H1 (cell line): Measurements from ENCODE around the gene PHYHD1. TPM values are rescaled to one million over a fixed set of nuclear protein-coding genes. Genes with fewer than 3 reads are reported as not detected.

Source experiments
- BCL11A ChIP-seq, 2 experiments: IDR thresholded peaks; one replicate each; pipeline ENCODE4 v1.6.1; 2011; ENCODE audit warnings: low read depth in 2 of 2, low read length in 2 of 2, mild to moderate bottlenecking in 2 of 2
- CBX8 ChIP-seq: fragments of 300-800, 300-1000 bp; sonication (generic); IDR thresholded peaks from 2 replicates; pipeline ENCODE4 v1.7.1; 2016; ENCODE audit warnings: low read depth, low read length, borderline replicate concordance
- CEBPB ChIP-seq: IDR thresholded peaks from 2 replicates; pipeline ENCODE4 v1.6.1; 2012; ENCODE audit warnings: low read depth, low read length
- CHD1 ChIP-seq: IDR thresholded peaks from 2 replicates; pipeline ENCODE4 v1.6.1; 2012; ENCODE audit warnings: low read depth, low read length, improper control_type of control experiment
- EGR1 ChIP-seq: IDR thresholded peaks from 2 replicates; pipeline ENCODE4 v1.6.1; 2011; ENCODE audit warnings: low read depth, low read length, borderline replicate concordance
- EP300 ChIP-seq, 2 experiments: IDR thresholded peaks; 1 replicate in 1 of 2; 2 replicates in 1 of 2; pipeline ENCODE4 v1.6.1; 2011 to 2012; ENCODE audit warnings: low read depth in 2 of 2, low read length in 2 of 2, mild to moderate bottlenecking in 2 of 2, borderline replicate concordance in 1 of 2, inconsistent platforms in 1 of 2, moderate library complexity in 1 of 2
- HDAC2 ChIP-seq, 2 experiments: fragments of 300-600 bp in 1 of 2; sonication (generic) in 1 of 2; IDR thresholded peaks; 2 replicates each; pipeline ENCODE4 v1.6.1; 2011 to 2012; ENCODE audit warnings: low read depth in 2 of 2, low read length in 2 of 2, mild to moderate bottlenecking in 2 of 2, moderate library complexity in 2 of 2, borderline replicate concordance in 1 of 2, inconsistent platforms in 1 of 2
- HDAC6 ChIP-seq: IDR thresholded peaks from one replicate; pipeline ENCODE4 v1.7.1; 2012; ENCODE audit warnings: low read depth, mild to moderate bottlenecking, inconsistent platforms, low read length, moderate library complexity
- KDM5A ChIP-seq: fragments of 200-600 bp; IDR thresholded peaks from 2 replicates; pipeline ENCODE4 v1.7.1; 2012; ENCODE audit warnings: mild to moderate bottlenecking, low read length, inconsistent platforms, mixed read lengths
- SP4 ChIP-seq: IDR thresholded peaks from 2 replicates; pipeline ENCODE4 v1.6.1; 2012; ENCODE audit warnings: low read length, inconsistent platforms
- TAF7 ChIP-seq: optimal IDR thresholded peaks from 2 replicates; pipeline ENCODE3; 2011; ENCODE audit warnings: low read depth, mild to moderate bottlenecking, inconsistent platforms, low read length, moderate library complexity, borderline replicate concordance
- TBP ChIP-seq: IDR thresholded peaks from 2 replicates; pipeline ENCODE4 v1.6.1; 2011; ENCODE audit warnings: low read depth, low read length, improper control_type of control experiment
- TCF12 ChIP-seq: IDR thresholded peaks from 2 replicates; pipeline ENCODE4 v1.6.1; 2011; ENCODE audit warnings: low read depth, mild to moderate bottlenecking, low read length
- TEAD4 ChIP-seq: IDR thresholded peaks from 2 replicates; pipeline ENCODE4 v1.6.1; 2012; ENCODE audit warnings: low read depth, low read length, inconsistent platforms, mixed read lengths
- YY1 ChIP-seq: IDR thresholded peaks from 2 replicates; pipeline ENCODE4 v1.6.1; 2011; ENCODE audit warnings: low read depth, mild to moderate bottlenecking, low read length
- polyA plus RNA-seq, 7 experiments: library from polyadenylated mRNA; depleted of rRNA in 3 of 7; stranded (reverse) in 5 of 7; unstranded in 2 of 7; fragments of >200 nt in 5 of 7; fragments of 200-250 nt in 2 of 7; gene quantifications; 1 replicate in 5 of 7; 2 replicates in 1 of 7; 4 replicates in 1 of 7; pipeline versions ENCODE4 v1.2.1 to v1.2.3, GENCODE V29; 2011 to 2013; ENCODE audit warnings: missing spikeins in 2 of 7, mixed read lengths in 2 of 7
- total RNA-seq: library from RNA; stranded (reverse); fragmentation: NEBNext Ultra II Directional; extraction: Animal tissue kit (Norgen Biotek cat#: 25700); gene quantifications from 2 replicates; pipeline ENCODE4 v1.2.1, GENCODE V29; 2021
- TF ChIP-seq, protein P1 (sequence below): IDR thresholded peaks from 2 replicates; pipeline ENCODE4 v1.6.1; 2012; ENCODE audit warnings: inconsistent platforms
- TF ChIP-seq, protein P2 (sequence below): IDR thresholded peaks from 2 replicates; pipeline ENCODE4 v1.6.1; 2012; ENCODE audit warnings: low read length, inconsistent platforms

Gene PHYHD1
- total and polyA plus RNA-seq, 2 of the 8 experiments (the other 6 are each of a cell fraction or from before 2014, with no cell fraction given): 14.1 to 25.6 TPM

DNA sequence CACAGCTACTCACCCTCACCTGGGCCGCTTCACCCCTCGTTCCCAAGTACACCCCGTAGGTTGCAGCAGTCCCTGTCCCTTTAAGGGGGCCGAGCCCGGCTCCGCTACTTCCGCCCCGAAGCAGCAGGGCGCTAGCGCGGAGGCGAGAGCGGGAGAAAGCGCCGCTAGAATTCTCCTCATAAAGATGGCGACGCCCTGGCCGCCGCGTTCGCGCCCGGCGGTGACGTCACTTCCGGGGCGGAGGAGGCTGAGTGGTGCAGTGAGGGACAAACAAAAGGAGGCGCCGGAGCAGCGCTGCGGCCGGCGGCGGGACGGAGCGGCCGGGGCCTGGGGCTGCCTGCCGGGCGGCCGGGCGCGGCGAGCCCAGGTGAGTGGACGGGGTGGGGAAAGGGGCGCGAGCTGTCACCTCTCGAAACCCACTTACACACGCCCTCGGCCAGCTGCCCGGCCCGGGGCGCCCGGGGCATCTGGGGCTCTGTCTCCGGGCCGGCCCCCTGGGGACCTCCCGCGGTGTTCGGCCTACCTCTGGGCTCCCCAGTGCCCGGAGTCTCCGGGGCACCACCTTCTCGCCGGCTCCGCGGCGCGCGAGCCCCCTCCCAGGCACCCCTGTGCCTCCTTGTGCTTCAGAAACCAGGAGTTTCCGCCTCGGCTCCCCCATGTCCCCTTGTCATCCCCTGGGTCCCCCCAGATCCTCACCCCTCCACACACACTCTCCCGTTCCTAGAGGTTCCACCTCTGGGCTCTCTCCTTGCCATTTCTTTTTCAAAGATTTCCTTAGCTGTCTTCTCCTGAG, 38.7 kb upstream of the PHYHD1 start, which contains the start of the genes KYAT1 and LRRC8A (continued):
- TF ChIP-seq, protein P1, sequence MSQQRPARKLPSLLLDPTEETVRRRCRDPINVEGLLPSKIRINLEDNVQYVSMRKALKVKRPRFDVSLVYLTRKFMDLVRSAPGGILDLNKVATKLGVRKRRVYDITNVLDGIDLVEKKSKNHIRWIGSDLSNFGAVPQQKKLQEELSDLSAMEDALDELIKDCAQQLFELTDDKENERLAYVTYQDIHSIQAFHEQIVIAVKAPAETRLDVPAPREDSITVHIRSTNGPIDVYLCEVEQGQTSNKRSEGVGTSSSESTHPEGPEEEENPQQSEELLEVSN: peak; percentile 58; the same call in 1 of the 2 replicates
- no peak for TF ChIP-seq HDAC6
- TF ChIP-seq TBP: peak; percentile 11; the same call in 1 of the 2 replicates
- TF ChIP-seq CBX8: no peak
- peak; percentile 97 for TF ChIP-seq YY1
- no peak for TF ChIP-seq TCF12
- TF ChIP-seq EGR1: peak; percentile 45; the same call in 1 of the 2 replicates
- peak; percentile 54 for TF ChIP-seq TAF7
- no peak for TF ChIP-seq CHD1
- TF ChIP-seq, protein P2, sequence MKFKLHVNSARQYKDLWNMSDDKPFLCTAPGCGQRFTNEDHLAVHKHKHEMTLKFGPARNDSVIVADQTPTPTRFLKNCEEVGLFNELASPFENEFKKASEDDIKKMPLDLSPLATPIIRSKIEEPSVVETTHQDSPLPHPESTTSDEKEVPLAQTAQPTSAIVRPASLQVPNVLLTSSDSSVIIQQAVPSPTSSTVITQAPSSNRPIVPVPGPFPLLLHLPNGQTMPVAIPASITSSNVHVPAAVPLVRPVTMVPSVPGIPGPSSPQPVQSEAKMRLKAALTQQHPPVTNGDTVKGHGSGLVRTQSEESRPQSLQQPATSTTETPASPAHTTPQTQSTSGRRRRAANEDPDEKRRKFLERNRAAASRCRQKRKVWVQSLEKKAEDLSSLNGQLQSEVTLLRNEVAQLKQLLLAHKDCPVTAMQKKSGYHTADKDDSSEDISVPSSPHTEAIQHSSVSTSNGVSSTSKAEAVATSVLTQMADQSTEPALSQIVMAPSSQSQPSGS: no peak
- TF ChIP-seq BCL11A (IDR thresholded peaks at IDR 0.05; ENCODE audit: low read depth in 2 of 2, low read length in 2 of 2): no peak
- no peak for TF ChIP-seq SP4
- peak; percentile 81 for TF ChIP-seq KDM5A
- TF ChIP-seq HDAC2 (IDR thresholded peaks at IDR 0.05; ENCODE audit: borderline replicate concordance in 1 of 2, low read depth in 2 of 2, low read length in 2 of 2): peak in 1 of 2 experiments; percentile 7; a peak in 2 of 4 replicates
- TF ChIP-seq CEBPB: no peak
- TF ChIP-seq EP300 (IDR thresholded peaks at IDR 0.05; ENCODE audit: borderline replicate concordance in 1 of 2, low read depth in 2 of 2, low read length in 2 of 2): peak in 1 of 2 experiments; percentile 54; a peak in 1 of 3 replicates
- TF ChIP-seq TEAD4: no peak
